CD4-positive, alpha-beta T cell treated with Interferon gamma for 1 hour (primary cell): ENCODE results near the gene UNC79.

Experiments
- DNase-seq: peaks from one replicate; pipeline ENCODE4 v3.0.0-alpha.2; 2020

The UNC79 gene

DNA sequence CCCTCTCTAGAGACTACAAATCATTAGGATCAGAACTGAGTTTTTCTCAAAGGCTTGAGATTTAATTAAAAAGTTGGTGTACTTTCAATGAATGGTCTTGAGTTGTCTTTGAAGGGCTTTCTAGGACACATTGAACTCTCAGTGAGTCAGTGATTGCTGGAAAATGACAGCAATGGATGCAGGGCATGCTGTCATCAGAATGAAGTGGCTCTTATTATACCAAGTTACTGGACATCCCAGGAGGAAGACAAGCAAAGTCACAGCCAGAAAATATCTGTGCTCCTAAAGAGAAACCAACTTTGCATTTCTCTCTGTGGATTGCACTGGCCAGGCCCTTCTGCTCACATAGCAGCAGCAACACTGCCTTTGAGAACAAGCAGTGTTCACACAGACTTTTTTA lies 244.9 kb downstream of the UNC79 start:
- DNase-seq = no peak

DNA sequence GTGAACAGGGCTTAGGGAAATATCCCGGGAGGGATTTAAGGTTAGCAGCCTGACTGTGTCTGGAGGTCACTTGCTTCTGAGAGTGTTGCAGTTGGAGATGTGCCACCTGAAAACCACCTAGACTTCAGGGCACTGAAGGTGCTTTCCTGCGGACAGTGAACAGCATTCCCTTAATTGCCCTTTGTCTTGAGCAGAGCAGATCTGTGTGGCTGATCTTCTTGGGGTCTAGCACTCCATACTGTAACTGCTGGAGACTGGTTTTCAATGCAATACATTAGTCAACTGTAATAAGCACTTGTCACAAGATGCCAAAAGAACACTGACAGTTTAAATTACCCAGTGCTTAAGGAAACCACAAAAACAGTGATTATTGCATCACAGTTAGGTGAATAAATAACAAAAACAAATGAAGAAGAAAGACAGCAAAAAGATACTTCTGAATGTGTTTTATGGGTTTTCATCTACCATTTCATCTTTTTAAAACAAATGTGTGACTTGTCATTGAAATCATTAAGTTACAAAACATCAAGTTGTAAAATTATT lies 245.7 kb downstream of the UNC79 start:
- no peak for DNase-seq

DNA sequence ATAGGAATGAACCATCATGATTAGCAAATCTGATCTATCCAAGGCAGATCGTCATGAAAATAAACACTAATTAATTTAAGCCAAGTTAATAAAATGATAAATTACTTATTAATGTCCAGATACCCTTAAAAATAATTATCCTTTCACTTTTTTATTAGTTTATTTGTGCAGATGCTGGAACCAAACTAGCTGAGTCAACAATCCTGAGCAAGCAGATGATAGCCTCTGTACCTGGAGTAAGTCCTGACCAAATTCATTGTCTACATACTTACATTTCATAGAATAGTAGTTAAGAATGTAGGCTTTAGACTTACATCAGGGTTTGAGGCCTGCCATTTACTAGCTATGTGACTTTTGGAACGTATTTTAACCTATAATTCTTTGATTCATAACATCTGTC lies 251.7 kb downstream of the UNC79 start:
- no peak for DNase-seq

DNA sequence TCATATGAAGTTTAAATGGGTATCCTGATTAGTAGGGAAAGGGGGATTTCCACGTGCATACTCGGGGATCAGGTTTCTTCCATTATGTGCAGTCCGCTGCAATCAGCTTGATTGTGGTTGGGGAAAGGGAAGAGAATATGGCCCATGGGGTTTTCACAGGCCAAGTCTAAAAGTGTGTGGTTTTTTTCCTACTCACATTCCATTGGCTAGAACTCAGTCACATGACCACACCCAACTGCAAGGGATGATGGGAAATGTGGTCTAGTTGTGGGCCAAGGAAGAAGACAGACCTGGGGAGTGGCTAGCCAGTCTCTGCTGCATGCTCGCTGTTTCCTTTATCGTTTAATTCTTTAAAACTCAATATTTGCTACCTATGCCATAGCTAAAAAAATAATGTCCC lies 252.5 kb downstream of the UNC79 start:
- DNase-seq = no peak

DNA sequence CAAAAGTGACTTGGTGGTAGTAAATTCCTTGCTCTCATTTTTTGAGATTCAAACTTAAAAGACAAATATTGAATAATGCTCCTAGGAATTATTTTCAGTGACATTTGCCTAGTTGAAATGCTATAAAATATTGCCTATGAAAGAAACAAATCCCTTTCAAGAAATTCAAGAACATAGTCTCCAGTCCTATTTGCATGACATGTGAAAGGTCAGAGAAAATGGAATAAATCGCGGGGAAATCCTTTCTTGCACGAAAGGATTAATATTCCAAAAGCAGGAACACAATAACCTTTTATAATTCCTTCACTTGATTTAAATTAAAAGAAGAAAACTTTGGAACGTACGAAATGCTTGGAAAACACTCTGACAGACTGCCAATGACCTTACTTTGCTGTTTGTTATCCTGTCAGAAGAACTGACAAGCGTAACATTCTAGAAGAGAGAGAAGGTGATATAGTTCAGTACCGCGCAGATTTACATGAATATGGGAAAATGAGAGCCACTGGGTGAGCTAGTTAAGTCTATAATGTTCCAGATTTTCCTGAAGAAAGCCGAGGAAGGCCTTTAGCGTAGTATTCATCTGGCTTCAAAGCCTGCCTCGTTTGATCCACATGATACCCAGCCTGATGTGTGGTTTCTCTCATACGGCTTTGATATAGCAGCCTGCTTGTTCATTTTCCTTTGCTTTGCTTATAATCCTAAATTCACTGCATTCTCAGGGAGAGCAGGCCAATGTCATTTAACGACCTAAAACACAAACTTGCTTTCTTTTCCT lies 254.6 kb downstream of the UNC79 start:
- no peak for DNase-seq

DNA sequence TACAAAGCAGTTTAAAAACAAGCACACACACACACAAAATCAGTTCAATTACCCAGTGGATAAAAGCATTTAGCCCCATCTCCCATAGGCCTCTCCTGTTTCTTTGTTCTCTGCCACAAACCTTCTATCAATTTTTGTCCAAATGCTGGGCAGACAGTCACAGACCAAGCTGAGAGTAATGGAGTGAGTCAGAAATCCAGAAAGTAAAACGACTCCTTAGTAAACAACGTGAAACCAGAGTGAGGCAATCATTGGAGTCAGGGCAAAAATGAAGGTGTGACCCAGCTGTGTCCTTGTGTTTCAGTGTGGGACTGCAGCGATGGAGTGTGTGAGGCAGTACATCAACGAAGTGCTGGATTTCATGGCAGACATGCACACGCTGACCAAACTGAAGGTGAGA lies 255.5 kb downstream of the UNC79 start:
- DNase-seq = no peak

DNA sequence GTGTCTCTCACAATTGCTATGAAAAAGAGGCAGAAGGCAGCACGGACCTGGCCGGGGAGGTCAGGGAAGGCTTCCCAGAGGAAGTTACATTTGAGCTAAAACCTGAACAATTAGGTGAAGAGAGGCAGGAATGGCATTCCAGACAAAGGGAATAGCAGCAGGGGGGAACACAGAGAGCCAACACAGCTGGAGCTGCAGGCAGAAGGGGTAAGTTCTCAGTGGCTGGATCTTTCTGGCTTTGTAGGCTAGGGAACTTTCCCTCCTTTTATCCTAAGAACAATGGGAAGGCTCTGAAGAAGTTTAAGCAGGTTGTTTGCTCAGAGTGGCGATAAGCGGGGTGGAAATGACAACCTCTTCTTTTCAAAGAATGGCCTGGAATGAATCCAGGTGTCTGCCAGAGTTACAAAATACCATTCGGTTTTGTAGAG lies 257.5 kb downstream of the UNC79 start:
- no peak for DNase-seq

DNA sequence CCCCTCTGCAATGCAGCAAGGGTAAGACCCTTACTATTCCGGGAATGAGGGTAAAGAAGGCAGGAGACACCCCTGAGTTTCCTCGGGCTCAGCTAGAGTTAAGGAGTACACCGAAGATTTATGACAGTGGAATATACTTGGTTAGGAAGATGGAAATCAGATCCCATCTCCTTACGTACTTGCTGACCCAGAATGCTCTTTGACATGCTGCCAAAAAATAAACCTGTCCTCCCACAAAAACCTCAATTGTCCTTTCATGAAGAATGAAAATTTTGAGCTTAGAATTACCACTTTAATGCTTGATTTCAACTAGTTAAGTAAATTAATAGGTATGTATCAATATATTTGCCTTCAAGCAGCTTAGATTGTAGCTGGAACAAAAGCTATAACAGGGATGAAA lies 258.1 kb downstream of the UNC79 start:
- no peak for DNase-seq

DNA sequence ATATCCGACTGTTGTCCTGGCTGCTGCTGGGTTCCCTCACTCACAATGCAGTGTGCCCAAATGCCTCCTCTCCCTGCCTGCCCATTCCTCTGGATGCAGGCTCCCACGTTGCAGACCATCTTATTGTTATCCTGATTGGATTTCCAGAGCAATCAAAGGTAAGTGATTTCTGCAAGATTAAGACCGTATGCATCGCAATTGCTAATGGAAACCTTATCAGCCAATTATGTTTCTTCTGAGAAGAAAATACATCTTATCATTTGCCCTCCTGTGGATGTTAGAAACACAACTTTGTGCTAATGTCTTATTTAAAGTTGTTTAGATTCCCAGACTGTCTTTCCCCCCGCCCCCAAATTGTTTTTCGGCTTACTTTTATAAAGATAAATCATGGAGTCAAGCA lies 259.4 kb downstream of the UNC79 start:
- DNase-seq = no peak

DNA sequence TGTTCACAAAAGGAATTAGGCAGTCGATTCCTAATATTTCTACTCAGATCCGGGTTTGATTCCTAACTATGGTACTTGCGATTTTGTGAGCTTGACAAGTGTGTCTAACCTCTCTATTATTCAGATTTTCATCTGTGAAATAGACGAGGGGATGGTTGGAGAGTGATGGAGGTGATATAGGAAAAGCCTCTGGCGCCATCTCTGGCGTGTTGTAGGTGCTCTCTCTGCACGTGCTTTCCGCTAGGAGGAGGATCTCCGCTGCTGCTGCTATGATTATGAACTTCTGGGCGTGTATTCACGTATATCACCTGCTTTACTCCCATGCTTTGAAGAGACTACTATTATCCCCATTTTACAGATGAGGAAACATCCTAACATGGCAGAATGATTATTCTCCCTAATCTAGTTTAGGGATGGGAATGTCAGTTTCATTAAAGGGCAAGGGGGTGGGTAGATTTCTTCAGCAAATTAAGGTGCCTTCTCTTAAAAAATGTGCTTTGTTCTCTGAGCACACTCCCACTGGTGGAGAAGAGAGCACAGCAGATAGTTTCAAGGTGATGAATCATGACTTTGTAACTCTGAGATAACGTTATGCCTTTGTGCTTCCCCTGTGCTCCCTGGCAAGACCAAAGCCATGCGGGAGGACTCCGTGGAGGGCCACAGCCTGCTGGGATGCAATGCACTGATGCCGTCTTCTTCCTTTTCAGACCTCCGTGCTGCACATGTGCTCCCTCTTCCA lies 260.5 kb downstream of the UNC79 start:
- DNase-seq = no peak

DNA sequence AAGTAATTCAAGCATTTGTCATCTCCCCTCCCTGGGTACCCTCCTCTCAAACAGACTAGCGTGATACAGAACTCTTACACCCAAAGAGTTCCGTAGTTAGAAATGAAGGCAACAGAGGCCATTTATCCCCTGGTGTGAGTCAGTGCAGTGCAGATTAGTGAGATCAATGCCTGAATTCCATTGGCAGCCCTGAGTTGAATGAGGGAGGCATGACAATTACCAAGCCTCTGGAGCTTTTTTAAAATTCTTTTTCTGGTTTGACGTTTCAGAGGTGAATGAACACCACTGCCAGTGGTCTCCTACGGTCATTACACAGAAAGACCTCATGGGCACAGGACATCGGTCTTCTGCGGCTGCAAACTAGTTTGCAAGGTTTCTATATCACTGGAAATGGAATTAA lies 263.2 kb downstream of the UNC79 start:
- no peak for DNase-seq

DNA sequence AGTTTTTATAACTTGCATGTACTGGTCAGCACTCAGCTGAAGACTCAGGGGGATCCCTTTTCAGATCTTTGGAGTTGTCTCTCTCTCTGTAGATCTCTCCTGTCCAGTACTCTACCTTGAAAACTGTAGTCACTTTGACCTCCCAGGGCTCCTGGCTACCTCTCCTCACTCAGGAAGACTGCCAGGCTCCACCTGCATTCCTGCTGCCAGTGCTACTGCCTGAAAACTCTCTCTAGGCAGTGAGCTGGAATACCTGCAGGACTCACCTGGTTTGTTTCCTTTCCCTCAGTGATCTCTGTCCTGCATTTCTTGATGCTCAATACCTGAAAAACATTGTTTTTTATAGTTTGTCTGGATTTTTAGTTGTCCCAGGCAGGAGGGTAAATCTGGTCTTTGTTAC lies 270.2 kb downstream of the UNC79 start:
- DNase-seq = no peak

DNA sequence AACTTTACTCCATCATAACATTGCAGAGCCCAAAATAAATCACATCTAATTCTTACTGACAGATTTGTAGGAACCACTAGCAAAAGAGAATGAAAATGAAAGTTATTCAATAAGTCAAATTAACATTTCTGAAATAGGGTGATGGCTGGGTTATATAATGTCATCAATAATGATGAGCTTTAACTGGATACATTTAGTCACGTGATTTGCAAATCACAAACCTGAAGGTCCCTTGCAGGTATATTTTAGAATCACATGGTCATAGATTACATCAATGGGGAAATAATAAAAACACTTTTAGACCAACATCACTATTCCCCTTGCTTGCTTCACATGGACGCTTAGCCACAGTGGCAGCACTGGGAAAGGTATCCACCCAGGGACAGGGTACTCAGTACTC lies 270.8 kb downstream of the UNC79 start:
- DNase-seq = no peak

DNA sequence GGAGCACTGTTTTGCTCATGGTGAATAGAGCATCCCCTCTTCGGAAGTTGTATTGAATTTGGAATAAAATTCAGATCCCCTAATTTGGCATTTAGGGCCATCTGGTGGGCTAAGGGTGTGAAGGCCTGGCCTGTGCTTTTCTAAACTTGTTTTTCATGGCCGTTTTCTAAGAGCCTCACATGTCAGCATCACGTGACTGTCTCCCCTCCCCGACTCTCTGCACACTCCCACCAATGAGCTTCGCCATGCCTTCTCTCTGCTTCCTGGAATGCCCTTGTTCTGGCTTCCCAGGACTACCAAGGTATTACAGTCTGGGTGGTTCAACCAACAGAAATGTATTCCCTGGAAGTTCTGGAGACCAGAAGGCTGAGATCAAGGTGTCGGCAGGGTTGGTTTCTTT lies 272.2 kb downstream of the UNC79 start:
- no peak for DNase-seq

DNA sequence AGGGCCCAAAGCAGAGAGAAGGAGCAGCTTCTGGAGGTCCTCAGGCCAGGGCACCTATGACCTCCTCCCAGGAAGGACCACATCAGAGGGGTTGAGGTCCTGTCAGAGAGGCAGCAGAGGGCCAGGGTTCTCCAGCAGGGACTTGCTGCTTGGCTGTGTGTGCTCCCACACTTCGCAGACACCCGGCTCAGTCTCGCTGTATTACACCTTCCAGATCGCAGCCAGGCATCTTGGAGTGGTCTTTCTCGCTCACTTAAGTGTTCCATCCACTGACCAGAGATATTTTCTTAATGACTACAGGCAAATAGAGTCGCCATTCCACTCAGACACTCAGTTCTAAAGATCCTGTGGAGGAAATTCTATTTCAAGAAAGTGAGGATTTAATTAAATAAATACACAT lies 273.2 kb downstream of the UNC79 start:
- DNase-seq = no peak

DNA sequence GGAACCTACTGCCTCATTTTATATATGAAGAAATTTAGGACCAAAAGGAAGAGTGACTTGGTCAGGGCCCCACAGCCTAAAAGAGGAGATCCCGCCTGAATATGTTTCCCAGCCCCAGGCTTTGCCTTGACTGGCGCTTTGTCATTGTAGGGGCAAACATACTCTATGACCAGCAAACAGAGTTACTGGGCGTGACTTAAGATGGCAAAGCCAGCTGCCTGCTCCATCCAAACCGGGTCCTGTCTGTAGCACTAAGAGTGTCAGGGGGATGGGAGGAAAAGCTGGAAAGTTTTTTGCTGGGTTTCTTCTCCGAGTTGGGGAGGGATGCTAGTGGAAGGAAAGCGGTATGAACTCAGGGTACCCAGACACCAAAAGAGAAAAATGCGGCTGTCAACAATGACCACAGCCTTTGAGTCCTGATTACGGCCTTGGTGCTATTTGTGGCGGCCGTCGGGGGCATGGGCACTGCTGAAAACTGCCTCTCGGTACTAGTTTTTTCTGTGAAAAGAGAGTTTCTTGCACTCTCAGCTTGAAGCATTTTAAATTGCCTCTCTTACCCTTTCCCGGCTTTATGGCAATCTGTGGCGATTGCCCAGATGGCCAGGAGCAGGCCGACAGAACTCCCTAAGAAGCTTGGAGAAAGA lies 274.9 kb downstream of the UNC79 start:
- DNase-seq = no peak

DNA sequence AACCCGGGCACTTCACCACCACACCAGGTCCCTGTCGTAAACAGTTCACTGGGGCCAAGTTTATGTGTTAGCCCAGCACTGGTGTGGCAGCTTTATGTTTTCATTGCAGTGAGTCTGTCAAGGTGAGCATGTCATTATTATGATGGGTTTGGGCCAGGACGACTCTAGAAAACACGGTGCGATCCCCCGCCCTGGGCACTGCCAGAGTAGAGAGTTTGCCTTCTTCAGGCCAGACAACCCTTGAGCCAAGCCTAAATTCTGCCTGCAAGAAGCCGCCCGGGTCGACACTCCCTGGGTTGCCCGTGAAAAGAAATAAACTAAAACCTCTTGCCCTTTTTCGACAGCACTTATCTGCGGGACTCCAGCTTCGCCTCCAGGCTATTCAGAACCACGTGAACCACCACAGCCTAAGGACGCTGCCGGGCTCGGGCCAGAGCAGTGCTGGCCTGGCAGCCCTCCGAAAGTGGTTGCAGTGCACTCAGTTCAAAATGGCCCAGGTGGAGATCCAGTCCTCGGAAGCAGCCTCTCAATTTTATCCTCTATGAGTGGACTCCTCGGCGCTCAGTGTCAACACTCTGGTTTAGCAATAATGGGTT lies 275.7 kb downstream of the UNC79 start:
- no peak for DNase-seq

DNA sequence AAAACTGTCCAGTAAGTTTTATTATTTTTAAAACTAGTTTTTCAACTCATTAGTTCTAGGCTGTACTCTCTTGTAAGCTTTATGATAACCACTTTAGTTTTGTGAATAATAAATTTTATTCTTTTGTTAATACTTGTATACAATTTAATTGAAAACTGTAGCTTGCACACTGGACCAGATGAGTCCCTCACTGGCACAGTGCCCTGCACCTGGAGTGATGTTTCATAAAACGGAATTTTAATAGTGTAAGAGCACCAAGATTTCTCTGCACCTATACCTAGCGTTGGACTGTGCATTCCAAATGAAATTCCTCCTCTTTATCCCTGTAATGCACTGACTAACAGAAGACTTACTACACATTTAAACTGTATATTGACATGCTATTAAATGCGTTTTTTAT lies 276.7 kb downstream of the UNC79 start:
- no peak for DNase-seq

DNA sequence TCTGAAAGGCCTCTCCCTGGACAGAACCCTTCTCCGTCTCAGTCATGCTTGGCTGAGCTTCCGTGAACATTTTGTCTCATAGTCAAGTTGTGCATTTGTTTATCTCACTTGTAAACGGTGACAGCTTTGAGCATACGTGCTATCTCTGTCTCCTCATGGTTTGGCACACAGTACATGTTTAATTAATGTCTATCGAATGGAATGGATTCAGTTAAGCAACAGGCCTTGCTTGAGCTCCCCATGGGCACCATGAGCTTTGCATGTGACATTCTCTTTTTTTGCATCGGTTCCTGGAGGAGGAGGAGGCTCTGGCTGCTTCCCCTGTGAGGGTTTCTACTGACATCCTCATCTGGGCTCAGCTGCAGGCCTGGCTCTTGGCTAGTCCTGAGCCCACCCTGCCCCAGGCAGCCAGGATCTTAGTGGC lies 277.6 kb downstream of the UNC79 start:
- DNase-seq = no peak

DNA sequence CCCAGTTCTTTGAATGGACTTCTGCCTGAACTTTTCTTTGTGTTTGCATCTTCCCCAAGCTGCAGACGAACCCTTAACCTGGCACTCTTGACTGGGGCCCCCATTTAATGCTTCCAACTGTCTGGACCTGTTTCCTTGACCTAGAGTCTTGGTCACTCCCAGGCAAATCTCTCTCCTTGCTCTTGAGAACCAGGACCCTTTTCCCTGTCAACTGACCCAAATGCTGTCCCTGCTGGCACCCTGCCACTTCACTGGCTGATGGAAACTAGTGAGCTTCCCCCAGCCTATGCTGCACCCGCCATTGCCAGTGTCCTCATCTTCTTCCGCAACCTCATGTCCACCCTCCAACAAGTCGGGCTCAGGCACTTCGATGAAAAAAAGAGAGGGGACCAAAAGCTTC lies 278.1 kb downstream of the UNC79 start:
- DNase-seq = no peak

DNA sequence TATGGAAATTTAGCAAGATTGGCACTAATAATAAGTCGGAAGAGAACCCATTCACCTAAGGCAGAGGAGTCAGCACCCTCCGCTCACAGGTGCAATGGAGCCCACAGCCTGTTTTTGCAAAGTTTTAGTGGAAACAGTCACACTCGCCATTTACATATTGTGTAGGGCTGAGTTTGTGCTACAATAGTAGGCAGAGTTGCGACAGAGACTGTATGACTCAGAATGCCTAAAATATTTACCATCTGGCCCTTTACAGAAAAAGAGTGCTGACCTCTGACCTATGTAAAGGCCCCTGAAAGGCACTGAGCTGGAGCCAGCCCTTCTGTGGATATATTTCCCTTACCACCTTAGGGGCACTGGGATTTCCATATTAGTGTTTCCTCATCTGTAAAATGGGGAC lies 278.5 kb downstream of the UNC79 start:
- DNase-seq = no peak

DNA sequence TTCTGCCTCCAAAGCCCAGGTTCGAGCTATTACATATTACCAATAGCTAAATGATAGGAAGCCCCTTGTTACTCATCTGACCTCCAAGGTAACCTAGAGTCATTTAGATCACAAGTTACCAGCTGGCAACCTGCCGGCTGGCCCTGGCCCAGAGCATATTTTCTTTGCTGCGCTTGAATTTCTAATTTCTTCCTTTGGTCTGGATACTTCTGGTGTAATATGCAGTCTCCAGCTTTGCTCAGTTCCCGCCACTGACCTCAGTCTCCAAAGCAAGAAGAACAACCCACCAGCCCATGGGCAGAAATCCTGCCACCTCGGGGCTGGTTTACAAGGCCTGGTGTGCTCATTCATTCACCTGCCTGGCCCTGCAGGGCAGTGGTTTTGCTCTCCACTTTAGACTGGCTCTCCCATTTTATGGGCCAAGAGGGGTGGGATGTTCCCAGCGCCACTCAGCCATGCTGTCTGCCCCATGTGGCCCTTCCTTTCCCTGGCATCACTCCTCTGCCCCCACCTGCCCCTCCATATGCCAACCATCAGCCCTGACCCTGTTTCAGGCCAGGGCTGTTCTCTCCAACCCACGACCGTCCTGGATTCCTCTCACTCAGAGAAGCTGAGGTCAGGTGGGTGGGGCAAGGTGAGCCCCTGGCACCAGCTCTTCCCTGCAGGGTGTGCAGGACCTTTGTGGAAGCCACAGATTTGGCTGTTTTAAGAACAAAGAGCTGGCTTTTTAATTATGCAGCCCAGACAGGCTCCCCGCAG lies 281.5 kb downstream of the UNC79 start:
- no peak for DNase-seq
